OCI-LY7 (cell line): ENCODE results near the gene GPT2. TPM values are rescaled to one million over a fixed set of nuclear protein-coding genes. Genes with fewer than 3 reads are reported as not detected.

Experiments used
- BruUV-seq: library from RNA; stranded (reverse); fragments of 400-500 nt; replicated peaks from 2 replicates; lab custom pipeline; 2021; lab: Mats Ljungman, UMichigan
- CTCF ChIA-PET: fragments of 300-600 bp; sonication (Branson Sonifier 250); formaldehyde crosslinking; loops from one replicate; lab custom pipeline; 2022; ENCODE audit warnings: antibody characterized with exemption; ENCODE audit not compliant: unreplicated experiment; lab: Charles Lee
- POLR2A ChIA-PET: fragments of 300-600 bp; sonication (Branson Sonifier 250); formaldehyde crosslinking; loops from one replicate; lab custom pipeline; 2022; ENCODE audit warnings: antibody characterized with exemption; lab: Charles Lee
- DNase-seq: peaks from one replicate; pipeline ENCODE4 v3.0.0-alpha.2; 2015; ENCODE audit warnings: low spot score
- H2AFZ ChIP-seq: fragments of 200-600 bp; sonication (generic), shearing (Covaris generic); 2 replicates; pipeline ENCODE4 v1.6.1; 2014; ENCODE audit warnings: mild to moderate bottlenecking, antibody characterized with exemption, low read length, moderate library complexity
- H3K27ac ChIP-seq: fragments of 200-600 bp; sonication (generic); 2 replicates; pipeline ENCODE4 v1.5.1; 2014; ENCODE audit warnings: mixed run types, low read depth, mild to moderate bottlenecking, moderate library complexity, low read length, inconsistent platforms; ENCODE audit not compliant: poor library complexity, severe bottlenecking
- H3K36me3 ChIP-seq: fragments of 200-600 bp; sonication (generic); 2 replicates; pipeline ENCODE4 v1.6.1; 2014; ENCODE audit warnings: mild to moderate bottlenecking, antibody characterized with exemption, low read length, moderate library complexity, mixed read lengths; ENCODE audit not compliant: insufficient read depth
- H3K4me1 ChIP-seq: fragments of 200-600 bp; sonication (generic); 2 replicates; pipeline ENCODE4 v1.5.1; 2014; ENCODE audit warnings: mild to moderate bottlenecking, low read length; ENCODE audit not compliant: insufficient read depth, poor library complexity, severe bottlenecking
- H3K4me2 ChIP-seq: fragments of 200-600 bp; sonication (generic); 2 replicates; pipeline ENCODE4 v1.6.1; 2014; ENCODE audit warnings: mild to moderate bottlenecking, low read length
- H3K4me3 ChIP-seq: fragments of 200-600 bp; sonication (generic); 2 replicates; pipeline ENCODE4 v1.5.1; 2014; ENCODE audit warnings: mild to moderate bottlenecking, low read depth, low read length; ENCODE audit not compliant: poor library complexity, severe bottlenecking
- H3K79me2 ChIP-seq: fragments of 200-600 bp; sonication (generic); 2 replicates; pipeline ENCODE4 v1.6.1; 2016; ENCODE audit warnings: low read depth, mild to moderate bottlenecking, low read length, moderate library complexity, mixed read lengths; ENCODE audit not compliant: insufficient read depth
- H3K9me2 ChIP-seq: fragments of 200-600 bp; sonication (generic); 2 replicates; pipeline ENCODE4 v1.6.1; 2016; ENCODE audit warnings: mild to moderate bottlenecking, low read length, mixed read lengths; ENCODE audit not compliant: insufficient read depth
- H3K9me3 ChIP-seq: fragments of 200-600 bp; sonication (generic); 2 replicates; pipeline ENCODE4 v1.6.1; 2014; ENCODE audit warnings: mild to moderate bottlenecking, mixed run types, low read length, mixed read lengths
- H4K20me1 ChIP-seq: fragments of 200-600 bp; sonication (generic); 2 replicates; pipeline ENCODE4 v1.6.1; 2014; ENCODE audit warnings: mild to moderate bottlenecking, antibody characterized with exemption, low read length, moderate library complexity, mixed read lengths; ENCODE audit not compliant: insufficient read depth
- CTCF ChIP-seq: fragments of 200-600 bp; sonication (generic); conservative IDR thresholded peaks from 2 replicates; pipeline ENCODE4 v1.5.1; 2014; ENCODE audit warnings: mild to moderate bottlenecking, antibody characterized with exemption, low read length, moderate library complexity, mixed read lengths
- EZH2phosphoT487 ChIP-seq: fragments of 200-600 bp; sonication (generic); IDR thresholded peaks from 2 replicates; pipeline ENCODE4 v1.6.1; 2018; ENCODE audit warnings: low read depth, borderline replicate concordance, mild to moderate bottlenecking, mixed run types, antibody characterized with exemption, low read length, moderate library complexity, mixed read lengths
- intact Hi-C: fragments of 100-400 bp; cut with micrococcal nuclease; formaldehyde crosslinking; loops from one replicate; pipeline ENCODE4 v1.10.0; 2022; ENCODE audit not compliant: unreplicated experiment
- total RNA-seq, 2 experiments: library from RNA; depleted of rRNA in 1 of 2; stranded (reverse); fragments of >200 nt in 1 of 2; shearing (Covaris generic) in 1 of 2; gene quantifications; 2 replicates each; pipeline ENCODE4 v1.2.3, GENCODE V29; 2014 to 2022

The GPT2 gene
- total RNA-seq, 2 experiments from 2014 or later = 42.5 to 105 TPM

- no peak overlapping the region for H3K4me3 ChIP-seq
- H2AFZ ChIP-seq = no peak overlapping the region
- peaks cover 43% of the 10 kb centered on the region for H3K36me3 ChIP-seq
- no peaks in the 10 kb centered on the region for H4K20me1 ChIP-seq
- BruUV-seq = no TSS peak
- H3K4me1 ChIP-seq = no peaks in the 10 kb centered on the region
- no peak for TF ChIP-seq CTCF
- TF ChIP-seq EZH2phosphoT487 = no peak
- H3K9me3 ChIP-seq = no peaks in the 10 kb centered on the region
- H3K9me2 ChIP-seq = no peaks in the 10 kb centered on the region
- no peak overlapping the region for H3K27ac ChIP-seq
- no peak for DNase-seq
- intact Hi-C loops = no loop called here
- ChIA-PET POLR2A (interaction anchor here (0.7 kb wide), 1 partner anchor 10 kb away, joined by 3 read pairs; no protein-coding TSS in a partner anchor), CTCF (no interaction called here)
- H3K79me2 ChIP-seq = no peaks in the 10 kb centered on the region
- H3K4me2 ChIP-seq = no peak overlapping the region
These were observed 19.2 kb downstream of the GPT2 start for GRCh38 chr16:46903255-46903905.

- no peaks in the 10 kb centered on the region for H3K4me1 ChIP-seq
- H3K9me2 ChIP-seq = no peaks in the 10 kb centered on the region
- H4K20me1 ChIP-seq = no peaks in the 10 kb centered on the region
- H3K4me3 ChIP-seq = no peak overlapping the region
- no TSS peak for BruUV-seq
- CTCF ChIA-PET = no interaction called here
- H3K9me3 ChIP-seq = no peaks in the 10 kb centered on the region
- intact Hi-C loops = no loop called here
- DNase-seq = no peak
- H3K27ac ChIP-seq = no peak overlapping the region
- peaks cover 43% of the 10 kb centered on the region for H3K36me3 ChIP-seq
- H3K4me2 ChIP-seq = no peak overlapping the region
- no peak overlapping the region for H2AFZ ChIP-seq
- POLR2A ChIA-PET = no interaction called here
- TF ChIP-seq EZH2phosphoT487 (no peak), CTCF (no peak)
- no peaks in the 10 kb centered on the region for H3K79me2 ChIP-seq
These were observed 20.3 kb downstream of the GPT2 start for GRCh38 chr16:46904471-46904870.
